VCaP (cell line): ENCODE measurements around the gene STK4.

ENCODE experiments used
- H3K27ac ChIP-seq: fragments of 450-650 bp; 2 replicates; pipeline ENCODE4 v1.5.1; 2017
- CTCF ChIP-seq: fragments of 450-650 bp; conservative IDR thresholded peaks from 2 replicates; pipeline ENCODE4 v1.5.1; 2017; ENCODE audit warnings: mild to moderate bottlenecking, moderate library complexity

The STK4 gene

GRCh38 chr20:45087097-45087790 is 120.9 kb downstream of the STK4 start:
- no peak for TF ChIP-seq CTCF
- no peak overlapping the region for H3K27ac ChIP-seq

DNA sequence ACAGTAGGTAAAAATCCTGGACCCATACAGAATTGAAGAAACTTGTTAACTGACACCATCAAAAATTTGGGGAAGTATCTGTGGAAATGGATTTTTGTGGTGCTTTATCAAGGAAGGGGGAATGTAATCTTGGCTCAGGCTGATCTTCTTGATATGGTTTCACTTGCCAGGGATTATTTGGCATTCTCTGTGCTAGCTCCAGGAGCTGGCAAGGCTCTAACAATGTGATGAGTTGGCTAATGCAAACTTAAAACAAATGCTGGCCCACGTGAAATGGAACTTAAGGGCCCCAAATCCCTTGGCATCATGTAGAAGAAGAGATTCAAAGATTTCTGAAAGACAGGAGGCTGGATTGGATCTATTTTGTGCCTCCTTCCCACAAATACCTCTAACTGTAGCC is 121.5 kb downstream of the STK4 start:
- H3K27ac ChIP-seq, result no peak overlapping the region
- TF ChIP-seq CTCF, result no peak

DNA sequence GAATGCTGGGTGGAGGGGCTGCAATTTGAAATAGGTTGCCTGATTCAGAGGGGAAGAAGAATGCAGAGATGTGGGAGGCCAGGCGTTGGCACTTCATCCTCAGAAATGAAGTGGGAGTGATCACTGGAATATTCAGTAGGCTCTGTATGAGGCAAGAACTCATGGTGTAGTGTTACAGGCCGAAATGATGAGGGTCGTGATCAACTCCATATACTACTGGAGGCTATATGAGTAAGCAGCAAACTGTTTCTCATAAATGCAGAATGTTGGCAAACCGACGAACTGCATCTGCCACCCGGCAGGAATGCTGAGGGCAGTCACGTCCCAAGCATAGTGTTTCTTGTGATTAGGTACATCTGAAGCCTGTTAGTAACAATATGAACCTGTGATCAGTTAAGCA is 121.9 kb downstream of the STK4 start:
- no peak for TF ChIP-seq CTCF
- H3K27ac ChIP-seq, result no peak overlapping the region

DNA sequence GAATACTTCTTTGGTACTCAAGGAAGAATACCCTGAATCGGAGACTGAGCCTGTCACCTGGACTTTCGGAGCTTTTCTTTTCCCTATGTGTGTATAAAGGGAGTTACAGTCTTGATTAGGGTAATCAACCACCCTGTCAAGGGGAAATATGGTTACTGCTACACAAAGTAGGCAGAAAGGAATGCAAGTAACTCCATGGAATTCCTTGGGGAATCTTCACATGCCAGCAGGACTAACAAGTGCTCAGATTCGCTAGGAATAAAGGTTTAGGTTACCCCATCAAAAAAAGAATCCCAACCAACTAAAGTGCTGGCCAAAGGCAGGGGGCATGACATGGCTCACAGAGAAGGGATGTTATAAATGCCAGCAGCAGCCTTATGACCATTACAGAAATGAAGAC is 124.2 kb downstream of the STK4 start:
- TF ChIP-seq CTCF, result no peak
- no peak overlapping the region for H3K27ac ChIP-seq

GRCh38 chr20:45091366-45091765 is 125.1 kb downstream of the STK4 start:
- no peak overlapping the region for H3K27ac ChIP-seq
- no peak for TF ChIP-seq CTCF

- H3K27ac ChIP-seq, result no peak overlapping the region
- no peak for TF ChIP-seq CTCF
Observed at GRCh38 chr20:45092898-45093297, 126.6 kb downstream of the STK4 start.

DNA sequence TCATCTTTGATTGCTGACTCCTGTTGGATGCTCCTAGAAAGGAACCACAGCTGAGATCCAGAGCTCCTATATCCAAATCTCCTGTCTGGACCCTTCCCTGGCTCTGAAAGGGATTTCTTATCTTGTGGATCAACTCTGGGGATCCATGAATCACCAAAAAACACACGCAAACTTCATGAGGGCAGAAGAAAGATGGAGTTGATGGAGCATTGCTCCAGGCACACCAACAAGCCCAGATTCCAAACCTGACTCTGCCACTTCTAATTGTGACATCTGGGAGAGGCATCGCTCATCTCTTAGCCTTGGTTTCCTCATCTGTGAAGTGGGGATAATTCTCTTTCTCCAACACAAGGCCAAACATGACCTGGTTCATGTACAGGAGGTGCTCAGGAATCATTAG is 127.9 kb downstream of the STK4 start:
- no peak for TF ChIP-seq CTCF
- no peak overlapping the region for H3K27ac ChIP-seq
